Hematopoietic multipotent progenitor cell treated with erythropoietin and hydrocortisone succinate and interleukin-3 and kit ligand, for 6 days (in vitro differentiated cells): Measurements from ENCODE around the gene LRTM1.

Experiments
- DNase-seq: peaks from one replicate; pipeline ENCODE4 v3.0.0-alpha.2; 2015

Gene LRTM1

GRCh38 chr3:54928046-54928770 is at the start of gene LRTM1:
Gene LRTM1 (minus strand): TSS chr3:54928059. CDS start chr3:54927911, 148 bp downstream.
- no peak for DNase-seq

DNA sequence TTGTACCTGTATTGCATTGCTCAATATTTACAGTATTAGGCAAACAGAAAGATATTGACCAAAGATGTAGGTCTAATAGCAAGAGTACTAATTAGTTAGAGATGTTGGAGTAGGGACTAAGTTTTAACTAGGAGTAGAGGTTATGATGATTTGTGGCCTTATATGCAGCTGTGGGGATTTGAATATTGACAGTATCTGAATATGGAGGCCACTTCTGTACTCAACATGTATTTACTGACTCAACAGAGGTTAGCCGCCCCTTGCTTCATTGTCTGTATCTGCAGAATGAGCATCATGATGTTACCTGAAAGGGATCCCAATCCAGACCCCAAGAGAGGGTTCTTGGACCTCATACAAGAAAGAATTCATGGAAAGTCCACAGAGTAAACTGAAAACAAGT is 49.6 kb upstream of the LRTM1 start:
- DNase-seq = no peak

DNA sequence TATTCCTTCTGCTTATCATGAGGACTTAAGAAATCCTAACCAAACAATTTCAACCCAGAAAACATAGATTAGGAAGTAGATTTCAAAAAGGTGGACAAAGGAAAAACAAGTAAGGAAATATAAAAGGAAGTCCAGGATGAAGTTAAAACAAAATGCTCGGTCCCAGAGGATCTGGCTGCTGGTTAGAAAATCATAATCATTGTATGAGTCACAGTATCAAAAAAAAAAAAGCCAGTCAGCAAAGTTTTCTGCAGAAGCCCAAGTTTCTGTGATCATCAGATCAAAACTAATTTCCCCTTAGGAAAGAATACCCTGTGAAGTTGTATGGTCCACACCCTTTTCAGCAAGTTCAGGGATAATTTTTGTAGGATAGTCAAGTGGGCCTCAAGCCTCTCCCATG is 43.0 kb upstream of the LRTM1 start:
- DNase-seq = no peak

- no peak for DNase-seq
Measured at GRCh38 chr3:54969652-54970051, 41.8 kb upstream of the LRTM1 start.

DNA sequence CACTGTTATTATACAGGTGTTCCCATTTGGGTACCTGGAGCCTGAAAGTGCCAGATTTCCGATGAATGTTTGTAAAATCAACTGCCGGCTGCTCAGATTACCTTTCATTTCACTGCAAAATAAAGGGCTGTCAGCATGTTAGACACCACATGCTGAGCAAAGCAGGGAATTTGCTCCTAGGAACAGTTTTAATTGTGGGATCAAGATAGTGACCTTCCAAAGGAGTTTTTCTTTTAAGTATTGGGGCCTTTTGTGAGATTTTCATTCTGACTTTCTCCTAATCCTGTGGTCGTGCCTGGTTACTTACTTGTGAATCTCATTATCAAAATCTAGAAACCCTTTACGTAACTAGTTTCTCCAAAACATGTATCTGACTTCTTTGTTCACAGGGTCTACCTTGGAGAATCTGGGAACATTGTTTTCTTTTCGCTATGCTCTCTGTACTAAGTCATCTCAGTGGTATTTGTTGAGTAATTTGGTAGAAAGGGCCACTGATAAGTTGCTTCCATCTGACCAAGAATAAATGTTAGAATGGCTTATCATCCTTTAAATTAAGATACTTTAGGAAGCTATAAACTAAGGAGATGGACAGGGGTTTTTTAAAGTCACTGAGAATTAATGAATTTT is 40.8 kb upstream of the LRTM1 start:
- no peak for DNase-seq

- DNase-seq = no peak
Measured at GRCh38 chr3:54967731-54968161, 39.9 kb upstream of the LRTM1 start.

DNA sequence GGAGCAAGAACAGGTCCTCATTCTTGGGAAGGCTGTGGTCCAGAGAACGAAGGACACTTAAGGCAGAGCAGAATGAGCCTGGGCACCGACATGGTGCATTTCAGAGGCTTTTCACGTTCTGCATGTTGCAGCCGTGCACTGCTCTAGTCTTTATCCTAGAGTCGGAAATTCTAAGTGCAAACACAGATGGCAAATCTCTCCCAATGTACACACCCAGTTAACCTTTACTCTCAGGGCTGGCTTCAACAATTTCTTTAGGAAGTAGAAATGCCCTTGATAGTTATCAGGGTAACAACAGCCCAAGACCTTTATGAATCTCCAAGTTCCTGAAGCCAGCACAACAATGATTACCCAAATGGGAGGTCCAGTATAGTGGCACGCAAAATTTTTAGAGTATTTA is 39.1 kb upstream of the LRTM1 start:
- DNase-seq = no peak

- DNase-seq = no peak
Measured at GRCh38 chr3:54965746-54966145, 37.9 kb upstream of the LRTM1 start.

GRCh38 chr3:54964081-54964480 is 36.2 kb upstream of the LRTM1 start:
- no peak for DNase-seq

GRCh38 chr3:54963641-54964040 is 35.8 kb upstream of the LRTM1 start:
- peak; percentile 9 for DNase-seq

DNA sequence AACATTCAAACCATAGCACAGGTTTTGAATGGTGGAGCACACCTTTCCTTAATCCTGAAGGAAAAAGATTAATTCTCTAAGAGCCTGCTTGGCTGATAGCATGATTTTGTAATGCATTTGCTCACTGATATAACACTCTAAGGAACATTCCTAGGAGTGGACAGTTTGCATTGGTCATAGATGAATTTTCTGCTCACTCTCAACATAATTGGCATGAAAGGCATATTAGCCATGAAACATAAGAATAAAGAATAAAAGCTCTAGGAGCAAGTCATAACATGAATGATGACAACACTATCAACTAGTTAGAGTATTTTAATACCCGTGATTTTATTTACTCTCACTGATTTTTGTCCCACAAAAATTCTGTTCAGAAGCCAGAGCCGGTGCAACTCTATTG is 34.3 kb upstream of the LRTM1 start:
- no peak for DNase-seq

GRCh38 chr3:54960701-54961100 is 32.8 kb upstream of the LRTM1 start:
- no peak for DNase-seq

GRCh38 chr3:54960082-54960481 is 32.2 kb upstream of the LRTM1 start:
- DNase-seq = no peak

- DNase-seq = no peak
Measured at GRCh38 chr3:54957711-54958110, 29.9 kb upstream of the LRTM1 start.

DNA sequence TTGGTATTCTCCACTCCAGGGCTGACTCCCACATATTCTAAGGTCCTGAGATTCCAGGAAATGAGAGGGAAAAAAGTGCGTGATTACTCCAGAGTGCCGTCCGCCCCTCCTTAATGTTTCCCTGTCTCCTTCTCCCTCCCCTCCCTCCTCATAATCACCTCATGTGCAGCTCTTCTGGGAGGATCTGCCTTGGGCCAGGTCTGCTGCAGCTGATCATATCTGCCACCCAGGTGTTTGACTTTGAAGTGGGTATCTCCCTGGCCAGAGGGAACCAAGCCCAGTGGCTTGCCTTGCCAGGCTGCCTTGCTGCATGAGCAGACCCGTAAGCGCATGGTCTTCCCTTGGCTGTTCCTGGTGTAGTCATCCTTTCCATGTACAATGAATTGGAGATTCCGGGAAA is 28.1 kb upstream of the LRTM1 start:
- no peak for DNase-seq

DNA sequence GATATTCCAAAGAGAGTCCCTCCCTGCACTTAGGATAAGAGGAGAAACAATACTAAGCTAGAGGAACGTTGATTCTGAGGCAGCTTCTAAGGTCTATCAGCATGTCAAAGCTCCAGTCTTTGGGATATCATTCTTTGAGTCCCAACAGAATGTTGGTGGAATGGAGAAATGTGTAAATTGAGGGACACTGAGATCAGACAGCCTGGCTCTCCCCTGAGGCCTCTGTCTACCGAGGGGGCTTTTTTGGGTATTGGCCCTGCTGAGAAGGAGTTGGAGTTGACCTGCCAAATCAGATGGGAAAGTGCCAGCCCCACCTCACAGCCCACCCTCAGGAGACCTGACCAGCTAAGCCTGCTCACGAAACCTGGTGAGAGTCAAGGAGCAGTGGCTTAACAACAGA is 27.6 kb upstream of the LRTM1 start:
- no peak for DNase-seq

GRCh38 chr3:54954521-54954920 is 26.7 kb upstream of the LRTM1 start:
- no peak for DNase-seq

DNA sequence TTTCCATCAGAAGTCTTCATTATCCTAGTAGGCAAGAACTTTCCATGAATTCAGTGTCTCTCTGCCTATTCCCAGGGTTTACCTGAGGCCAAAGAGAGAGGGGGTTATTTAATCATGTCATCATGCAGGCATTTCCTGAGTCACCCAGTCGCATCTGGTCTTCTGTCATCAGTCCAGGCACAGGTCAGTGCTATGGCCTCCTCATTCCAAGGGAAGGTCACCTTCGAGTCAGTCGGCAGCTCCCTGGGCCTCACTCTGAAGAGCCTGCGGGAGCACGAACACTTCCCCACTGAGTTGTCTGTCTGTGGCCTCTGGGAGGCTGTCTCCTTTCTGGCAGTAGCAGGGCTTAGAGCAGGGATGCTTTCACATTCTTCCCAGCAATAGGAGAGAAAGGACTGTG is 26.2 kb upstream of the LRTM1 start:
- no peak for DNase-seq

DNA sequence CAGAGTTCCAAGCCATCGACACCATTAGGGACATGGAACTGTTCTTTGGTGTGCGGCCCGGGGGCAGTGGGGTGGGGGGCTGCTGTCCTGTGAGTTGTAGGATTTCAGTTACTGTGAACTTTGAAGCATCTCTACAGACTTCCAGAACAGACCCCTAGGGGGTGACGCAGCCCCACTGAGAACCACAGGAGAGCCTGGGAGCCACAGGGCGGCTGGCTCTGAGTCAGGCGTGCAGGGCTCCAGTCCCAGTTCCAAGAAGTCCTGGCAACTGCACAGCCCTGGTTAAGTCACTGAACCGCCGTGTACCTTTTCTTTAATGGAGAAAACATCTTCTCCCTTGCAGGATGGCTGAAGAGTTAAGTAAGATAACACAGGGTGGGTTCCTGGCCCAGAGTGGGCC is 23.5 kb upstream of the LRTM1 start:
- DNase-seq = peak; percentile 39

- no peak for DNase-seq
Measured at GRCh38 chr3:54950391-54951003, 22.6 kb upstream of the LRTM1 start.

- no peak for DNase-seq
Measured at GRCh38 chr3:54949491-54950044, 21.7 kb upstream of the LRTM1 start.

GRCh38 chr3:54941690-54942362 is 14.0 kb upstream of the LRTM1 start:
- DNase-seq = no peak

DNA sequence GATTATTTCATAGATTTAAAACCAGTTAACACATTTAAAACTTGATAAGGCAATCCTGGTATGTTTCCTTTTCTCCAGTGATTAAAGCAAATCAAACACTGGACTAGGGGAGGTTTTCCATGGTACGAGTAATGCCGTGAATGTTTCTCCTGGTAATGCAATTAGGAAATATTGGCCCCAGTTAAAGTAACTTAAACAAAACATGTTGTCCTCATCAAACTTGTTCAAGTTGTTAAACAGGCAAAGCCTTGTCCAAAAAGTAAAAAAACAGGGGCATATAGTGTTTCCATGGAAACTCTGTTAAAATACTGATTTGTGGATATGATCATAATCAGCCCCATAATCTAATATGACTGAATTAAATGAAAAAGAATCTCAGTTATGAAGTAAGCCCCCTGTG is 13.1 kb upstream of the LRTM1 start:
- no peak for DNase-seq
